ENCODE results near the gene ALOX5.
"Not testable (repeated sequence)": the region's sequence is repeated elsewhere in the genome, so short reads cannot be mapped to it uniquely, and the experiment has no call there.

The ALOX5 gene

DNA sequence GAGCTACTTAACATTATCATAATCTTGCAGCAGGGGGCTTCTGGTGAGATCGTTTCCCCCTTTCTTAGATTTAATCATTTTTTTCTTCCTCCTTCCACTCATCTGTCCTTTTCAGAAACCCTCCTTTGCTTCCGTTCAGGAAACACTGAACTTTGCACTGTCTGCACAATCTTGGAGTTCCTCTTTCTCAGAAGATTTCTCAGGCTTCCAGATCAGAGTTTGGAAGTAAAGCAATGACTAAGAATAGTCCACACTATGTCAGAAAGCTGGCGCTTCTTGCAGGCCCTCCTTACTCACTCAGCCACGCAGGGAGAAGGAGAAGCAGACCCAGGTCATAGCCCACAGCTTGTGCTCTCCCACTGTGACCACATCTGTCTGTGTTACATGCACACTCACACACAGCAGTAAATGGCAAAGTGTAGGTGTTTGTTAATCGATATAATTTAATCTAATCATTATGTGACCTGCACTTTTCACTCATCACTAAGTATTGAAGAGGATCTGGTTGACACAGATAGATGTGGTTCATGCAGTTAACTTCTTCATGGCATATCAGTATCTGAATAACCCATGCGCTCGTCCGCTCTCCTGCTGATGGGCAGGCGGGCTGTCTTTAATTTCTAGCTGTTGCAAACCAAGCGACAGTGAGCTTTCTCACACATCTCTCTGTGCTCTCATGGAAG is 30.2 kb downstream of the ALOX5 start:
- no peak overlapping the region for H3K4me3 Mint-ChIP-seq
- no peaks in the 10 kb centered on the region for H3K27me3 Mint-ChIP-seq
- H3K4me1 Mint-ChIP-seq: peaks cover 54% of the 10 kb centered on the region
- peaks cover 37% of the 10 kb centered on the region for H3K36me3 Mint-ChIP-seq
- peak overlapping the region; percentile 42 for H3K27ac Mint-ChIP-seq
- no peaks in the 10 kb centered on the region for H3K9me3 Mint-ChIP-seq
- DNase-seq (ENCODE audit: low spot score in 2 of 2): no peak
- ATAC-seq (ENCODE audit: low read depth): peak; percentile 64

DNA sequence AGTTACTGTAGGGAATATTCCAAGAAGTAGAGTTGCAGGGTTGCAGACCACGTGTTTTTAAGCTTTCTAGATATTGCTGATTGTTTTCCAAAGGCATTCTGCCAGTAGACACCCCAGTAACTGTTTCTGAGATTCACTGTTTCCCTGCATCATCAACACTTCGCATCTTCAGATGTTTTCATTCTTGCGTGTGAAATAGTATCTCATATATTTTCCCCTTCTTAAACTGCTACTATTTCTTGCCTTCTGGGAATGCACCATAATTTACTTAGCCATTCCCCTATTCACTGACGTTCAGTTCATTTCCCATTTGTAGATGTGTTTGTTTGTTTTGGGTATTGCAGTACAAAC is 30.7 kb downstream of the ALOX5 start:
- Mint-ChIP-seq H3K36me3 (peaks cover 37% of the 10 kb centered on the region), H3K4me3 (no peak overlapping the region), H3K27me3 (no peaks in the 10 kb centered on the region), H3K27ac (peak overlapping the region; percentile 42), H3K4me1 (peaks cover 58% of the 10 kb centered on the region), H3K9me3 (no peaks in the 10 kb centered on the region)
- no peak for DNase-seq (ENCODE audit: low spot score in 2 of 2)
- no peak for ATAC-seq (ENCODE audit: low read depth)

DNA sequence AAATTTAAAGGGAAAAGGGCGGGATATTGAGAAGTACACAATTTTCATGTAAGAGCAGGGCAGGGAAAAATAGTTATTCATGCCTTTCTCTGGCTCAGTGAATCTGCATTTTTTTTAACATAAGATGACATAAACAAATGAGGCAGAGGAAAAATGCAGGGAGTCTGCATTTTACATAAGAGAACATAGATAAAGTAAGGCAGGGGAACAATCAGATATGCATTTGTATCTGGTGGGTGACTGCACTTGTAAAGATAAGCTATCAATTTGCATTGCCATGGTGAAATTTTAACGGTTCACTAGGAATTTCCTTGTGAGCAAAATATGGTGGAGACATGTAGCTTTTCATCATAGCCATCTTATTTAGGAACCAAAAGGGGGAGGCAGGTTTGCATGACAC is 33.5 kb downstream of the ALOX5 start:
- Mint-ChIP-seq H3K4me3 (no peak overlapping the region), H3K9me3 (no peaks in the 10 kb centered on the region), H3K27ac (peak overlapping the region; percentile 88), H3K36me3 (peaks cover 34% of the 10 kb centered on the region), H3K4me1 (peaks cover 50% of the 10 kb centered on the region), H3K27me3 (no peaks in the 10 kb centered on the region)
- no peak for DNase-seq (ENCODE audit: low spot score in 2 of 2)
- ATAC-seq (ENCODE audit: low read depth): no peak

DNA sequence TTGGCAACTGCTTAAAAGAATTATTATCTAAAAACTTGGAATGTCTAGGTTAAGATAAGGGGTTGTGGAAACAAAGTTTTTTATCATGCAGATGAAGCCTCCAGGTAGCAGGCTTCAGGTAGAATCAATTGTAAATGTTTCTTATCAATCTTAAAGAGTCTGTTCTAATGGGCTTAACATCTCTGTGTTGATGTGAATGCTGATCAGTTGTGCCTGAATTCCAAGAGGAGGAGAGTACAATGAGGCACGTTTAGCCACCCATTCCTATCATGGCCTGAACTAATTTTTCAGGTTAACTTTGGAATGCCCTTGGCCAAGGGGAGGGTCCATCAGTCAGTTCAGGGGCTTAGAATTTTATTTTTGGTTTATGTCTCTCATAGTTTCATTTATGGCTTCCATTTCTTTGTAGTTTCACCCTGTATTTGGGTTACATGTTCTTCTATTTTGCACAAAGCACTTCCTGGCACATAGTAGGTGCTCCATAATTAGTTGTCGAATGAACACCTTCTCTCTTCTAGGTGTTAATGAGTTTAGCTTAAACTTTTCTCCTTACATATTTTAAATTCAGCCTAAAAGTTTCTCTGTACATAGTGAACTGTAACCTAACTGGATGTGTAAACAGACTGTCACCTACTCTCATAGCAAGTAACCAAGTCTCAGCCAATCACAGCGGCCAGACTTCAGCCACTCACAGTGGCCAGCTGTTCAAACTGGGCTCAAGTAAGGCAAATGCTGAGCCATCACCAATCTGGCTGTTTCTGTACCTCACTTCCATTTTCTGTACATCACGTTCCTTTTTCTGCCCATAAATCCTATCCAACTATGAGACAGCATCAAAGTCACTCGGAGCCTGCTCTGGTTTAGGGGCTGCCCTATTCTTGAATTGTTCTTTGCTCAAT is 34.7 kb downstream of the ALOX5 start:
- H3K4me3 Mint-ChIP-seq: no peak overlapping the region
- peaks cover 39% of the 10 kb centered on the region for H3K4me1 Mint-ChIP-seq
- H3K27me3 Mint-ChIP-seq: no peaks in the 10 kb centered on the region
- H3K9me3 Mint-ChIP-seq: no peaks in the 10 kb centered on the region
- no peak for DNase-seq (ENCODE audit: low spot score in 2 of 2)
- H3K36me3 Mint-ChIP-seq: peaks cover 37% of the 10 kb centered on the region
- H3K27ac Mint-ChIP-seq: peak overlapping the region; percentile 88
- ATAC-seq (ENCODE audit: low read depth): no peak

DNA sequence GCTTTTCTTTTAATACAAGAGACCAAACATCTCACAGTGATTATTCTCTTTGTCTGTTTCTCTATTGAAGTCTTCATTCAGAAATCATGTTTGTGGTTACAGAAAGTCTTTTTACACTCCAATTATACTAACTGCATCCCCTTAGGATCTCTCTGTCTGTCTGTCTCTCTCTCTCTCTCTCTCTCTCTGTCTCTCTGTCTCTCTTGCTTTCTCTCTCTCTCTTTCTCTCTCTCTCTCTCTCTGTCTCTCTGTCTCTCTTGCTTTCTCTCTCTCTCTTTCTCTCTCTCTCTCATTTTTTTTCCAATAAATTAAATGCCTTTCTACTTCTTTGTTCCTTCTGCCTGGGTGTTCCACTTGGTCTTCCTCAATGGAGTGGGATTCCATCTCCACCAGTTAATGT is 35.3 kb downstream of the ALOX5 start:
- H3K27ac Mint-ChIP-seq: peak overlapping the region; percentile 88
- H3K27me3 Mint-ChIP-seq; DNase-seq (ENCODE audit: low spot score in 2 of 2); ATAC-seq (ENCODE audit: low read depth); H3K9me3 Mint-ChIP-seq; H3K4me3 Mint-ChIP-seq: not testable (repeated sequence)
- peaks cover 34% of the 10 kb centered on the region for H3K4me1 Mint-ChIP-seq
- peaks cover 38% of the 10 kb centered on the region for H3K36me3 Mint-ChIP-seq

DNA sequence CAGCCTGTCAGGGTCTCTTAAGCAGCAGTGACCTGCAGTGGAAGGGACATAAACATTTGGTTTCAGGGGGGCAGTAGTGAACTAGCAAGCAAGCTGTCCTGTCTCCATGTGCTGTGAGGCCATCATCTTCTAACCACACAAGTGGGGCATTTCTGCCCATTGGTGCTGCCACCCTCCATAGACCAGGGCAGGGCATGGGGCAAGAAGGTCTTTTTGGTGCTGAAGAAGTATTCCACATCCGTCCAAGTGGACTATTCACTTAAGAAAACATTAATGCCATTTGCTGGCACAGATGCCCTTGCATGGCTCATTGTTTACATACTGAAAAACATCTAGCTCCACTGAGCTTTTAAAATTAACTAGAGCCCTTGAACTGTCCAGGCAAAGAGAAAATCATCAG is 35.8 kb downstream of the ALOX5 start:
- DNase-seq (ENCODE audit: low spot score in 2 of 2) (no peak), ATAC-seq (ENCODE audit: low read depth) (no peak)
- Mint-ChIP-seq H3K27ac (peak overlapping the region; percentile 88), H3K36me3 (peaks cover 41% of the 10 kb centered on the region), H3K9me3 (no peaks in the 10 kb centered on the region), H3K27me3 (no peaks in the 10 kb centered on the region), H3K4me3 (no peak overlapping the region), H3K4me1 (peaks cover 31% of the 10 kb centered on the region)

- Mint-ChIP-seq H3K27me3 (no peaks in the 10 kb centered on the region), H3K4me1 (peaks cover 29% of the 10 kb centered on the region)
Observed at GRCh38 chr10:45410489-45410806, 36.4 kb downstream of the ALOX5 start.

GRCh38 chr10:45410807-45411606 is 37.0 kb downstream of the ALOX5 start:
- ATAC-seq (ENCODE audit: low read depth) (no peak), DNase-seq (ENCODE audit: low spot score in 2 of 2) (no peak)
- H3K27ac Mint-ChIP-seq: peak overlapping the region; percentile 87
- H3K4me1 Mint-ChIP-seq: peaks cover 26% of the 10 kb centered on the region
- H3K9me3 Mint-ChIP-seq: no peaks in the 10 kb centered on the region
- no peaks in the 10 kb centered on the region for H3K27me3 Mint-ChIP-seq
- no peak overlapping the region for H3K4me3 Mint-ChIP-seq
- H3K36me3 Mint-ChIP-seq: peaks cover 41% of the 10 kb centered on the region

More at GRCh38 chr10:45410489-45410806, 36.4 kb downstream of the ALOX5 start:
- no peaks in the 10 kb centered on the region for H3K9me3 Mint-ChIP-seq
- H3K27ac Mint-ChIP-seq: peak overlapping the region; percentile 87
- H3K36me3 Mint-ChIP-seq: peaks cover 43% of the 10 kb centered on the region
- no peak overlapping the region for H3K4me3 Mint-ChIP-seq
- ATAC-seq (ENCODE audit: low read depth) (no peak), DNase-seq (ENCODE audit: low spot score in 2 of 2) (no peak)

DNA sequence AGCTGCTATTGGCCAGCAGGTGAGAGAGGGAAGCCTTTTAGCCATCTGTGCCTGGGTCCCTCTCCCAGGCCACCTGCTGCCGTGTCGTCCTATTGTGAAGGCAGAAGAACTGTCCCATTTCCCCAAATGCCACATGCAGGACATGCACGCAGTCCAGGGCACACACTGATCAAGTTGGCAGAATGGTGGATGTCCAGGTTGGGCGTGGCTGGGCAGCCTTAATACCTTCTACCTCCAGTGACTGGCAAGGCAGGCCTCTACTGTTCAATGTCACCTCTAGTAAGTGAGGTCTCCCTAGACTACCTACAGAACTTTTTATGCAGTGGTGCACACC is 37.6 kb downstream of the ALOX5 start:
- Mint-ChIP-seq H3K4me3 (no peak overlapping the region), H3K36me3 (peaks cover 44% of the 10 kb centered on the region), H3K27ac (no peak overlapping the region), H3K4me1 (peaks cover 26% of the 10 kb centered on the region), H3K9me3 (peaks cover 2% of the 10 kb centered on the region), H3K27me3 (no peaks in the 10 kb centered on the region)
- DNase-seq (ENCODE audit: low spot score in 2 of 2) (no peak), ATAC-seq (ENCODE audit: low read depth) (no peak)

GRCh38 chr10:45415062-45415461 is 41.0 kb downstream of the ALOX5 start:
- H3K9me3 Mint-ChIP-seq; H3K4me3 Mint-ChIP-seq; ATAC-seq (ENCODE audit: low read depth); DNase-seq (ENCODE audit: low spot score in 2 of 2); H3K27ac Mint-ChIP-seq; H3K27me3 Mint-ChIP-seq: not testable (repeated sequence)
- H3K4me1 Mint-ChIP-seq: peaks cover 32% of the 10 kb centered on the region
- peaks cover 36% of the 10 kb centered on the region for H3K36me3 Mint-ChIP-seq

DNA sequence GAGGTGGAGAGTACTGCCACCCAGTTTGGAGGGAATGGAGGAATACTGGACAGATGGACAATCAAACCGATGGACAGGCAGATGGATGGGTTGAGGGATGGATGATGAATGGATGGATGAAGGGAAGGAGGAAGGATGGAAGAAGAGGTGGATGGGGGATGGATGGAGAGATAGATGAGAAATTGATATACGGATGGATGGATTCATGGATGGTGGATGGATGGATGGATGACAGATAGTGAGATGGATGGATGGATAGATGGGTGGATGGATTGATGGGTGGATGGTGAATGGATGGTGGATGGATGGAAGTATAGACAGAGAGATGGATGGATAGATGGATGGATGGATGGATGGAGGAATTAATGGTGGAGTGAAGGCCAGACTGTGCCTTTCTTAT is 42.6 kb downstream of the ALOX5 start:
- Mint-ChIP-seq H3K27ac (peak overlapping the region; percentile 96), H3K9me3 (peaks cover 2% of the 10 kb centered on the region), H3K4me1 (peaks cover 44% of the 10 kb centered on the region), H3K36me3 (peaks cover 36% of the 10 kb centered on the region), H3K4me3 (no peak overlapping the region), H3K27me3 (no peaks in the 10 kb centered on the region)
- ATAC-seq (ENCODE audit: low read depth) (no peak), DNase-seq (ENCODE audit: low spot score in 2 of 2) (no peak)

GRCh38 chr10:45417746-45418145 is 43.7 kb downstream of the ALOX5 start:
- H3K27me3 Mint-ChIP-seq: no peaks in the 10 kb centered on the region

DNA sequence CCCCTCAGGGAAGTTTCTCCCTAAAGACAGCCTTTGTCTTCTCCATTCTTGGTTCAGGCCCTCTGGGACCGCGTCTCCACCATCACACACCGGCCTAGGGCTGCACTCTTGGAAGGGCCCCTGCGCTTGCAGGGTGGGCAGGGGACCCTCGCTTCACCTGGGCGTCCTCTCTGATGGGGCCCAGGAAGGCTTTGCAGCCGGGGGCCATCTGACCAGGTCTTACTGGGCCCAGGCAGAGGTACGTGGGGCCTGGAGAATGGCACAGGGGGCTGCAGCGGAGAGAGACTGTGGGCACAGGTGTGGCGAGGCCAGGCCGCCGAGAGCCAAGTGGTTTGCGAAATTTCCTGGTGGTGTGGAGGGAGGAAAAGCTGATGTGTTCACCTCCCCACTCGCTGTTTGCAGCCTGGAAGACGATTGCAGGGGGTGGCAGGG is 44.4 kb downstream of the ALOX5 start:
- H3K27ac Mint-ChIP-seq: peak overlapping the region; percentile 96

More at GRCh38 chr10:45417746-45418145, 43.7 kb downstream of the ALOX5 start:
- DNase-seq (ENCODE audit: low spot score in 2 of 2): no peak
- Mint-ChIP-seq H3K27ac (peak overlapping the region; percentile 96), H3K9me3 (peaks cover 2% of the 10 kb centered on the region), H3K4me1 (peaks cover 51% of the 10 kb centered on the region), H3K36me3 (peaks cover 28% of the 10 kb centered on the region), H3K4me3 (peak overlapping the region; percentile 93)
- ATAC-seq (ENCODE audit: low read depth): no peak

More for the DNA sequence above, 44.4 kb downstream of the ALOX5 start:
- peak; percentile 1 for ATAC-seq (ENCODE audit: low read depth)
- Mint-ChIP-seq H3K27me3 (no peaks in the 10 kb centered on the region), H3K4me1 (peaks cover 53% of the 10 kb centered on the region), H3K9me3 (peaks cover 2% of the 10 kb centered on the region), H3K4me3 (peak overlapping the region; percentile 93), H3K36me3 (peaks cover 22% of the 10 kb centered on the region)
- DNase-seq (ENCODE audit: low spot score in 2 of 2): no peak
